ENCODE measurements around the gene RAB34. TPM values are rescaled to one million over a fixed set of nuclear protein-coding genes. Genes with fewer than 3 reads are reported as not detected.

RAB34 gene, protein sequence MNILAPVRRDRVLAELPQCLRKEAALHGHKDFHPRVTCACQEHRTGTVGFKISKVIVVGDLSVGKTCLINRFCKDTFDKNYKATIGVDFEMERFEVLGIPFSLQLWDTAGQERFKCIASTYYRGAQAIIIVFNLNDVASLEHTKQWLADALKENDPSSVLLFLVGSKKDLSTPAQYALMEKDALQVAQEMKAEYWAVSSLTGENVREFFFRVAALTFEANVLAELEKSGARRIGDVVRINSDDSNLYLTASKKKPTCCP
- total RNA-seq = 100 to 1,000 TPM; 107 to 115 TPM
- 100 to 1,000 TPM; 133 to 303 TPM for polyA plus RNA-seq
- long read RNA-seq, donor 1, transcript RAB34-203 (10 exons, 1,597 nt) = minor isoform, 56 of 755 reads
- long read RNA-seq, donor 1, transcript RAB34-210 (11 exons, 863 nt) = minor isoform, 26 of 755 reads
- long read RNA-seq, donor 1, transcript RAB34-204 (10 exons, 1,766 nt) = major isoform, 306 of 755 reads
- long read RNA-seq, donor 1, transcript RAB34-201 (11 exons, 1,592 nt) = minor isoform, 118 of 755 reads
- long read RNA-seq, donor 1, partial matches to known transcripts = 58 of 755 reads
- long read RNA-seq, donor 1, other reads (novel, unspliced or antisense) = 183 of 755 reads
- long read RNA-seq, donor 2, transcript RAB34-204 (10 exons, 1,766 nt) = major isoform, 37 of 103 reads
- long read RNA-seq, donor 2, transcript RAB34-210 (11 exons, 863 nt) = minor isoform, 5 of 103 reads
- long read RNA-seq, donor 2, transcript RAB34-203 (10 exons, 1,597 nt) = minor isoform, 5 of 103 reads
- long read RNA-seq, donor 2, transcript RAB34-201 (11 exons, 1,592 nt) = minor isoform, 10 of 103 reads
- long read RNA-seq, donor 2, partial matches to known transcripts = 22 of 103 reads
- long read RNA-seq, donor 2, other reads (novel, unspliced or antisense) = 22 of 103 reads

DNA sequence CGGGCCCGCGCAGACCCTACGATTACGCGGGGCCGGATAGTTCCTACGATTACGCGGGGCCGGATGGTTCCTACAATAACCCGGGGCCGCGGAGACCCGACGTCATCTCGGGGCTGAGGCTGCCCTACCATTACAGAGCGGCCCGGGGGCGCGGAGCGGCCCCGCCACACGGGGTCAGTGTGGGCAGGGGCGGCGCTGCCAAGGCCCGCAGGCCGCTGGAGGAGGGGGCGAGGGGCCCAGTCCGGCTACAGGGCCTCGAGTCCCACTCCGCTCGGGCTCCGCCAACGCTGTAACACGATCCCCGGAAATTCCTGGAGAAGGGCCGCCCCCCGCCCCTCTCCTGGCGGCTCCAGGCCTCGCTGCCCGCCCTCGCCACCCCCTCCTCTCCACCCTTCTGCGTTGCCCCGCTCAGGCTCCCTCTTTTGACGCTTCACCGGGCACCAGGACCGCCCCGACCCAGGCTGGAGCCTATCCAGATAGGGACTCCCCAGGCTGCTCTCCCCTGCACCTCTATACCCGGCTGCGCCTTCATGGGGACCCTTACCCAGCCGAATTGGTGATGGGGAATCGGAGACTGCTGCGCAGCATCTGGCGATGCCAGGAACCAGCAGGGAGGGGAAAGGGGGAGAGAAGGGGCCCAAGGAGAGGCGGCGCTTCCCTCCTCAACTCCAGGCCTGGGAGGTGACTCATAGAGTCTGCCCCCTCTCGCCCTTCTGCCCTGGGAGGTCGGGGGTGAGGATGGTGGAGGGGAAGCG, at the start of gene RAB34:
TSS of gene RAB34 (minus strand) at position 291 of the 755 bp plus-strand sequence. CDS start 602 bp downstream, outside the sequence.
- Histone ChIP-seq H3K4me3 (ENCODE audit: low read length in 2 of 2) (peak within 1 kb of the TSS; percentile 79 to 81), H3K27me3 (ENCODE audit: control insufficient read depth in 1 of 2, insufficient read depth in 2 of 2, low read length in 1 of 2) (no peaks in the 10 kb centered on the region), H3K4me1 (ENCODE audit: control insufficient read depth in 1 of 2, insufficient read depth in 2 of 2, low read length in 2 of 2) (peaks cover 0 to 6% of the 10 kb centered on the region in 2 donors), H3K27ac (ENCODE audit: low read depth in 1 of 2, low read length in 2 of 2) (peak within 1 kb of the TSS; percentile 77 to 87), H3K9me3 (ENCODE audit: control insufficient read depth, low read length) (no peaks in the 10 kb centered on the region), H3K36me3 (ENCODE audit: control insufficient read depth in 1 of 2, insufficient read depth in 2 of 2, low read length in 1 of 2) (peaks cover 0 to 4% of the 10 kb centered on the region in 2 donors)
- intact Hi-C loops (cut with DNase I) = no loop called here
- ATAC-seq (ENCODE audit: low FRiP score) (peak; percentile 71), DNase-seq (peak; percentile 89 to 94)
- 1% methylated on average over 51 to 60 of the region's 60 CpGs for WGBS, 2 donors

DNA sequence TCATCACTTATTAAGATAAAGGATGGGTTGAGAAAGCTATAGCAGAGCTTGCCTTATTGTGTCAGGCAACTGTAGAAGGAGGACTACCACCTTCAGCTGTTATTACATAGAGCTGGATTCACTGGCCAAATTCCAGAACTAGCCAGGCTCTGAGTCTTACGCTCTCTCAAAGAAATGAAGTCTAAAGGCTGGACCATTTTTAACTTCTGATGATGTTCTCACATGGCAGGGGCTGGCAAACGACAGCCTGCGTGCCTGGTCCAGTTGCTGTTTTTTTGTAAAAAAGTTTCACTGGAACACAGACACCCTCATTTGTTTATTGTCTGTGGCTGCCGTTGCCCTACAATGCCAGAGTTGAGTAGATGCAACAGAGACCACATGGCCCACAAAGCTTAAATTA, 47.4 kb upstream of the RAB34 start:
- 35% methylated on average over 4 of the region's 4 CpGs for WGBS, 2 donors
- Histone ChIP-seq H3K27ac (ENCODE audit: low read depth in 1 of 2, low read length in 2 of 2) (no peak overlapping the region), H3K9me3 (ENCODE audit: control insufficient read depth, low read length) (no peaks in the 10 kb centered on the region), H3K27me3 (ENCODE audit: control insufficient read depth in 1 of 2, insufficient read depth in 2 of 2, low read length in 1 of 2) (no peaks in the 10 kb centered on the region), H3K4me1 (ENCODE audit: control insufficient read depth in 1 of 2, insufficient read depth in 2 of 2, low read length in 2 of 2) (no peaks in the 10 kb centered on the region), H3K4me3 (ENCODE audit: low read length in 2 of 2) (no peak overlapping the region), H3K36me3 (ENCODE audit: control insufficient read depth in 1 of 2, insufficient read depth in 2 of 2, low read length in 1 of 2) (peaks cover 2% of the 10 kb centered on the region in 2 donors)
- DNase-seq = no peak
- no peak for ATAC-seq (ENCODE audit: low FRiP score)
- intact Hi-C loops (cut with DNase I) = loop anchor here in 1 of 2 donors (10.0 kb wide), 1 partner anchor 90 kb away; the partner anchor contains the start of gene ERAL1

DNA sequence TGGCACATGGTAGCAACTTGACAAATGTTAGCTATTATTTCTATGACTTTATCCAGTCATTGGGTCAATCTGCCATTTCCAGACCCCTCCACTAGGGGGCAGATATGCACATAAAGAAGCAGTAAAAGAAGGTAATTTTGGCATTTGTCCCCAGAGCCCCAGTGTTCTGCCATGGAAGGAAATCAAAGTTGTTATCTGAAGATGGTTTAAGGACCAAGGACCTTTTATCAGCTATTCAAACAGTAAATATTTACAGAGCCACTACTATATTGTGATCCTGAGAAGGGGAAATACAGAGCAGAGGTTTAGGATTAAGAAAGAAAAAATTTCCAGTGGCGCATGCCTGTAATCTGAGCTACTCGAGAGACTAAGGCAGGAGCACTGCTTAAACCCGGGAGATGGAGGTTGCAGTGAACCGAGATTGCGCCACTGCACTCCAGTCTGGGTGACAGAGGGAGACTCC, 46.2 kb upstream of the RAB34 start:
- Histone ChIP-seq H3K27ac (ENCODE audit: low read depth in 1 of 2, low read length in 2 of 2) (no peak overlapping the region), H3K4me3 (ENCODE audit: low read length in 2 of 2) (no peak overlapping the region), H3K27me3 (ENCODE audit: control insufficient read depth in 1 of 2, insufficient read depth in 2 of 2, low read length in 1 of 2) (no peaks in the 10 kb centered on the region), H3K9me3 (ENCODE audit: control insufficient read depth, low read length) (no peaks in the 10 kb centered on the region), H3K36me3 (ENCODE audit: control insufficient read depth in 1 of 2, insufficient read depth in 2 of 2, low read length in 1 of 2) (peaks cover 2% of the 10 kb centered on the region in 2 donors), H3K4me1 (ENCODE audit: control insufficient read depth in 1 of 2, insufficient read depth in 2 of 2, low read length in 2 of 2) (no peaks in the 10 kb centered on the region)
- peak; percentile 72 to 84 for DNase-seq
- peak; percentile 74 for ATAC-seq (ENCODE audit: low FRiP score)
- WGBS, 2 donors = 54 to 63% methylated on average over 5 of the region's 5 CpGs
- intact Hi-C loops (cut with DNase I) = loop anchor here (5.0 to 10.0 kb wide), 3 partner anchors 78 to 153 kb away; partner anchors contain the start of genes ERAL1 (in 1 of the 2) and FAM222B (in 1 of the 2)

DNA sequence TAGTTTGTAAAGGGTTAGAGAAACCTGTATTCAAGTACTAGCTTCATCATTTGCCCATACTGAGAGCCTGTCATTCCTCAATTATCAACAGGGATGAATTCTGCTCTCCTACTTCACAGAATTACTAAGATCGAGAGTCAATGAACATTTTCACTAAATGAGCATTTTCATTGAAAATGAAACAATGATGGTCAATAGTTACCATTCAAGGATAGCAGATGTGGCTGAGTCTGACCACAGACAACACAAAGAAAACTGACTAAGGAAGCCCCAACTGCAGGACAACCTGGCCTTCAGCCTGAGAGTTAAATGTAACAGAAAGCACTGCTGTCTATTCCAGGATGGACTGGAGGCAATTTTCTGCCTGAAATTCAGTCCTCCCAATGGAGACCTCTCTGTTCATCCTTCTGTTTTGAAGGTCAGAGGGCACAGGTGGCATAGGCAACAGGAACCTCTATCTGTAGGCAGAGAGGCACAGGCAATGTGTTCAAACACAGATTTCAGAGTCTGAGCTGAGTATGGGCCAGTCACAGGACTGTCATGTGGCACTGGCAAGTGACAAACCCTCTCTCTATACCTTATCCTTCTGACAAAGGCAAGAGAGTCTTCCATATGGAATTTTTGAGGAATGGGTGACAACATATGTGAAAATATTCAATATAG, 45.6 kb upstream of the RAB34 start:
- peak; percentile 6 for ATAC-seq (ENCODE audit: low FRiP score)
- H3K36me3 ChIP-seq (ENCODE audit: control insufficient read depth in 1 of 2, insufficient read depth in 2 of 2, low read length in 1 of 2) = peaks cover 2 to 5% of the 10 kb centered on the region in 2 donors
- intact Hi-C loops (cut with DNase I) = loop anchor here (5.0 to 10.0 kb wide), 3 partner anchors 79 to 154 kb away; partner anchors contain the start of genes ERAL1 (in 1 of the 2) and FAM222B (in 1 of the 2)
- H3K9me3 ChIP-seq (ENCODE audit: control insufficient read depth, low read length) = no peaks in the 10 kb centered on the region
- WGBS, 2 donors = 93 to 95% methylated on average over 1 of the region's 1 CpG
- no peaks in the 10 kb centered on the region for H3K27me3 ChIP-seq (ENCODE audit: control insufficient read depth in 1 of 2, insufficient read depth in 2 of 2, low read length in 1 of 2)
- no peak overlapping the region for H3K27ac ChIP-seq (ENCODE audit: low read depth in 1 of 2, low read length in 2 of 2)
- no peak overlapping the region for H3K4me3 ChIP-seq (ENCODE audit: low read length in 2 of 2)
- H3K4me1 ChIP-seq (ENCODE audit: control insufficient read depth in 1 of 2, insufficient read depth in 2 of 2, low read length in 2 of 2) = no peaks in the 10 kb centered on the region
- no peak for DNase-seq

DNA sequence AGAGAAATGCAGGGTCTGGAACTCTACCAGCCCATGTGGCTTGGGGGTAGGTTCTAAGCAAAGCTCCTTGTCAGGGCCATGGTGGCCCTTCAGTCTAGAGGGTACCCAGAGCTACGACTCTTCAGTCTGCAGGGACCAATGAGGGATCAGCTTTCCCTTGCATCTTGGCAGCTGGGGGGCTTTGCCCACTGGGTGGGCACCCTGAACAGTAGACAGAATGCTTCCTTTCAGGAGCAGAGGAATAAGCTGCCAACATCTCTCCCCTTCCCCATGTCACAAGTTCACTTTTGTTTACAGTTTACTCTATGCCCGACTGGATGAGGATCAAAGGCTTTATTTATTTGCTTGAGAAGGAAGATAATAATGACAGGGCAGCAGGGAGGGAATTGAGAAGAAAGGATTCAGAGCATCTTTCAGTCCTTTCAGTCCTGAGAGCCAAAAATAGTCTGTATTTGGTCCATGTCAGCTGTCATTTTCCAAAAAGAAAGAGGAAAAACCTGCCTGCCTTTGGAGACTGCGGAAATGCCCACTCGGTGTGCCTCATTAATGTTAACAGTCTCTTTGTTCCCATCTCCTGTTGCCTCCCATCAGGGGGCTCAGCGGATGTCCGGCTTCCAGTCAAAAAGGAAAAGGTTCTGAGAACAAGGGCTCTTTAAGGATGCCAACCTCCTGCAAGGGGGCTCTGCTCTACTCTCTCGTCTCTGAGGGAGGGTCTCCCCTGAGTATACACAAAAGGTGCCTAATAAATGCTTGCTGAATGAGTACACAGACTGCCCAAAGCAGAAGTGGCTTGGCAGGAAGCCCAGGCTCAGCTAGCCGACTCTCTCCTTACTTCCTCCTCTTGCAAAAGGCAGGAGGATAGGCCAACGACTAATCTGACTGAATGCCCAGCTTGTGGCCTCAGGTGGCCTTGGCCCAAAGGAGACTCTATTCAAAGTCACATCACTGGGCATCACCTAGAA, 43.2 kb upstream of the RAB34 start:
- Histone ChIP-seq H3K36me3 (ENCODE audit: control insufficient read depth in 1 of 2, insufficient read depth in 2 of 2, low read length in 1 of 2) (peaks cover 2 to 4% of the 10 kb centered on the region in 2 donors), H3K4me3 (ENCODE audit: low read length in 2 of 2) (no peak overlapping the region), H3K27ac (ENCODE audit: low read depth in 1 of 2, low read length in 2 of 2) (no peak overlapping the region), H3K9me3 (ENCODE audit: control insufficient read depth, low read length) (no peaks in the 10 kb centered on the region), H3K27me3 (ENCODE audit: control insufficient read depth in 1 of 2, insufficient read depth in 2 of 2, low read length in 1 of 2) (no peaks in the 10 kb centered on the region), H3K4me1 (ENCODE audit: control insufficient read depth in 1 of 2, insufficient read depth in 2 of 2, low read length in 2 of 2) (no peaks in the 10 kb centered on the region)
- 45 to 47% methylated on average over 9 of the region's 9 CpGs for WGBS, 2 donors
- ATAC-seq (ENCODE audit: low FRiP score) (no peak), DNase-seq (peak in 1 of 2 donors; percentile 80)
- intact Hi-C loops (cut with DNase I) = loop anchor here (5.0 to 10.0 kb wide), 3 partner anchors 81 to 156 kb away; partner anchors contain the start of genes ERAL1 (in 1 of the 2) and FAM222B (in 1 of the 2)

DNA sequence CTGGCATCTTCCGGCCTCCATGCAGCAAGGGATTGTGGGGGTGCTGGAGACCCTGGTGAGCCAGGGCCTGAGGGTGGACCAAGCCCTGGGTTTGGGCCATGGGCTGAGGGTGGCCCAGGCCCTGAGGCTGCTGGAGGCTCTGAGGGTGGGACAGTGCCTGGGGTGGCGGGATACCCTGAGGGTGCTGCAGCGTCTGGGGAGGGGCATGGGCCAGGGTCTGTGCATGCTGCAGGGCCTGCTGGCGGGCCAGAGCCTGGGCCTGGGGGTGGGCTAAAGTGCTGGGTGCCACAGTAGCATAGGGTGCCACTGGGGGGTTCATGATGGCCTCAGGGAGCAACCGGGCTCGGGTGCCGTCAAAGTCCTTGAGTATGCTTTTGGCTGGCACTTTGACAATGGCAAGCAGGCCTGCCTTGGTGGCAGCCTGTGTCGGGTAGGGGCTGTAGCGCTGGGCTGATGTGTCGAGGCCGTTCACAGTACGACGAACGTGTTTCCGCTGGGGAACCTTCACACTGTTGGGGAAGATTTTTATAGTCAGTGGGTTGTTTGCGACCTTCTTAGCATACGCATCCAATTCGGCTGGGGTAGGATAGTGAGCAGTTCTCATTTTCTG, 41.7 kb upstream of the RAB34 start:
- H3K4me3 ChIP-seq (ENCODE audit: low read length in 2 of 2) = no peak overlapping the region
- H3K36me3 ChIP-seq (ENCODE audit: control insufficient read depth in 1 of 2, insufficient read depth in 2 of 2, low read length in 1 of 2) = peaks cover 0 to 4% of the 10 kb centered on the region in 2 donors
- no peak overlapping the region for H3K27ac ChIP-seq (ENCODE audit: low read depth in 1 of 2, low read length in 2 of 2)
- H3K9me3 ChIP-seq (ENCODE audit: control insufficient read depth, low read length) = no peaks in the 10 kb centered on the region
- 87 to 89% methylated on average over 16 to 18 of the region's 18 CpGs for WGBS, 2 donors
- no peaks in the 10 kb centered on the region for H3K27me3 ChIP-seq (ENCODE audit: control insufficient read depth in 1 of 2, insufficient read depth in 2 of 2, low read length in 1 of 2)
- no peaks in the 10 kb centered on the region for H3K4me1 ChIP-seq (ENCODE audit: control insufficient read depth in 1 of 2, insufficient read depth in 2 of 2, low read length in 2 of 2)
- DNase-seq (no peak), ATAC-seq (ENCODE audit: low FRiP score) (peak; percentile 6)
- intact Hi-C loops (cut with DNase I) = no loop called here

Data from aorta (tissue), 5 donors.